IPS-NIHi7 (cell line): ENCODE results near the gene CABLES2.

ENCODE experiments used
- DNase-seq: peaks from one replicate; pipeline ENCODE4 v3.0.0; 2012; ENCODE audit warnings: mixed read lengths; ENCODE audit errors: extremely low spot score

CABLES2 gene

GRCh38 chr20:62372042-62372993 lies 34.8 kb downstream of the CABLES2 start:
- DNase-seq, result no peak

- no peak for DNase-seq
Observed at GRCh38 chr20:62371588-62372041, 35.5 kb downstream of the CABLES2 start.

- DNase-seq, result no peak
Observed at GRCh38 chr20:62370807-62371587, 36.1 kb downstream of the CABLES2 start.

- no peak for DNase-seq
Observed at GRCh38 chr20:62370115-62370806, 36.8 kb downstream of the CABLES2 start.

GRCh38 chr20:62369815-62370114 lies 37.3 kb downstream of the CABLES2 start:
- no peak for DNase-seq

- peak; percentile 78 for DNase-seq
Observed at GRCh38 chr20:62368976-62369814, 37.9 kb downstream of the CABLES2 start.

GRCh38 chr20:62368392-62368975 lies 38.6 kb downstream of the CABLES2 start:
- peak; percentile 68 for DNase-seq

- no peak for DNase-seq
Observed at GRCh38 chr20:62367633-62368391, 39.3 kb downstream of the CABLES2 start.

GRCh38 chr20:62367136-62367632 lies 39.9 kb downstream of the CABLES2 start, which contains the start of gene LAMA5:
LAMA5 (minus strand) TSS chr20:62367312; CDS start chr20:62367245, 67 bp downstream.
- DNase-seq, result peak; percentile 85

GRCh38 chr20:62366370-62367135 lies 40.5 kb downstream of the CABLES2 start:
- peak; percentile 84 for DNase-seq

GRCh38 chr20:62365814-62366369 lies 41.2 kb downstream of the CABLES2 start:
- DNase-seq, result peak; percentile 68

GRCh38 chr20:62364911-62365736 lies 42.0 kb downstream of the CABLES2 start:
- no peak for DNase-seq

- no peak for DNase-seq
Observed at GRCh38 chr20:62363920-62364851, 42.9 kb downstream of the CABLES2 start.

GRCh38 chr20:62362991-62363919 lies 43.8 kb downstream of the CABLES2 start:
- DNase-seq, result no peak

- DNase-seq, result no peak
Observed at GRCh38 chr20:62362590-62362940, 44.5 kb downstream of the CABLES2 start.
